Loucy (cell line): ENCODE data around the gene PRXL2A.

Experiments used
- EZH2phosphoT487 ChIP-seq: fragments of 200-600 bp; IDR thresholded peaks from 2 replicates; pipeline ENCODE4 v1.6.1; 2018; ENCODE audit warnings: antibody characterized with exemption, mild to moderate bottlenecking, moderate library complexity, borderline replicate concordance
- TF ChIP-seq, protein P1 (sequence below): fragments of 200-600 bp; sonication (generic); conservative IDR thresholded peaks from 2 replicates; pipeline ENCODE4 v1.5.1; 2014; ENCODE audit warnings: mild to moderate bottlenecking, antibody characterized with exemption, low read length

DNA sequence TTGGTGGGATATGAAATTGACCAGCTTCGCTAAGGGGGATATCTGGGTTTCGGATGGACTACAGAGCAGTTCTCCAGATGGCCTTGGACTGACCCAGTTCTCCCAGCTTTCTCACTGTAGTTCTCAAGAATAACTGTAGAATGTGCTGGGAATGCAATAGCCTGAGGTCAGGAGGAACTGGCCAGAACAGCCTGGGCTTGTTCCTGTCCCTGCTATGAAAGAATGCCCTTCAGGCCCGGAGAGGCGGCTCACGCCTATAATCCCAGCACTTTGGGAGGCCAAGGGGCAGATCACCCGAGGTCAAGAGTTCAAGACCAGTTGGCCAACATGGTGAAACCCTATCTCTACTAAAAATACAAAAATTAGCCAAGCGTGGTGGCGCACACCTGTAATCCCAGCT is 33.5 kb downstream of the PRXL2A start:
- TF ChIP-seq, protein P1, sequence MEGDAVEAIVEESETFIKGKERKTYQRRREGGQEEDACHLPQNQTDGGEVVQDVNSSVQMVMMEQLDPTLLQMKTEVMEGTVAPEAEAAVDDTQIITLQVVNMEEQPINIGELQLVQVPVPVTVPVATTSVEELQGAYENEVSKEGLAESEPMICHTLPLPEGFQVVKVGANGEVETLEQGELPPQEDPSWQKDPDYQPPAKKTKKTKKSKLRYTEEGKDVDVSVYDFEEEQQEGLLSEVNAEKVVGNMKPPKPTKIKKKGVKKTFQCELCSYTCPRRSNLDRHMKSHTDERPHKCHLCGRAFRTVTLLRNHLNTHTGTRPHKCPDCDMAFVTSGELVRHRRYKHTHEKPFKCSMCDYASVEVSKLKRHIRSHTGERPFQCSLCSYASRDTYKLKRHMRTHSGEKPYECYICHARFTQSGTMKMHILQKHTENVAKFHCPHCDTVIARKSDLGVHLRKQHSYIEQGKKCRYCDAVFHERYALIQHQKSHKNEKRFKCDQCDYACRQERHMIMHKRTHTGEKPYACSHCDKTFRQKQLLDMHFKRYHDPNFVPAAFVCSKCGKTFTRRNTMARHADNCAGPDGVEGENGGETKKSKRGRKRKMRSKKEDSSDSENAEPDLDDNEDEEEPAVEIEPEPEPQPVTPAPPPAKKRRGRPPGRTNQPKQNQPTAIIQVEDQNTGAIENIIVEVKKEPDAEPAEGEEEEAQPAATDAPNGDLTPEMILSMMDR, result no peak
- TF ChIP-seq EZH2phosphoT487, result no peak
